Parathyroid adenoma (tissue), 2 donors: Measurements from ENCODE around the gene EFCC1.

Source experiments
- H2AFZ ChIP-seq: fragments of 300-600 bp; sonication (generic); one replicate; pipeline ENCODE4 v1.7.0; 2017; ENCODE audit warnings: antibody characterized with exemption, mild to moderate bottlenecking
- H3K27ac ChIP-seq: fragments of 300-600 bp; sonication (generic); one replicate; pipeline ENCODE4 v1.7.0; 2017
- H3K27me3 ChIP-seq: fragments of 300-600 bp; sonication (generic); one replicate; pipeline ENCODE4 v1.7.0; 2017; ENCODE audit warnings: low read length; ENCODE audit not compliant: control insufficient read depth, insufficient read depth
- H3K36me3 ChIP-seq: fragments of 300-600 bp; sonication (generic); one replicate; pipeline ENCODE4 v1.7.0; 2017; ENCODE audit warnings: low read length; ENCODE audit not compliant: control insufficient read depth, insufficient read depth
- H3K4me1 ChIP-seq: fragments of 300-600 bp; sonication (generic); one replicate; pipeline ENCODE4 v1.7.0; 2017; ENCODE audit warnings: control low read depth
- H3K4me2 ChIP-seq: fragments of 300-600 bp; sonication (generic); one replicate; pipeline ENCODE4 v1.7.0; 2017; ENCODE audit warnings: low read length
- H3K4me3 ChIP-seq: fragments of 300-600 bp; sonication (generic); one replicate; pipeline ENCODE4 v1.7.0; 2017; ENCODE audit warnings: low read depth, low read length
- H3K79me2 ChIP-seq: fragments of 300-600 bp; sonication (generic); one replicate; pipeline ENCODE4 v1.7.0; 2017; ENCODE audit warnings: control low read depth
- H3K9ac ChIP-seq: fragments of 300-600 bp; sonication (generic); one replicate; pipeline ENCODE4 v1.7.0; 2017; ENCODE audit warnings: mild to moderate bottlenecking
- H3K9me3 ChIP-seq: fragments of 300-600 bp; sonication (generic); one replicate; pipeline ENCODE4 v1.7.0; 2017; ENCODE audit warnings: low read length; ENCODE audit not compliant: control insufficient read depth
- TF ChIP-seq, protein P1 (sequence below): fragments of 300-600 bp; sonication (generic); IDR thresholded peaks from one replicate; pipeline ENCODE4 v1.7.0; 2017; ENCODE audit warnings: antibody characterized with exemption, mild to moderate bottlenecking
- donor health status: primary hyperparathyroidism.

EFCC1 gene

GRCh38 chr3:129030611-129031010 lies 29.5 kb downstream of the EFCC1 start:
- H3K4me2 ChIP-seq, result no peak overlapping the region
- TF ChIP-seq, protein P1, sequence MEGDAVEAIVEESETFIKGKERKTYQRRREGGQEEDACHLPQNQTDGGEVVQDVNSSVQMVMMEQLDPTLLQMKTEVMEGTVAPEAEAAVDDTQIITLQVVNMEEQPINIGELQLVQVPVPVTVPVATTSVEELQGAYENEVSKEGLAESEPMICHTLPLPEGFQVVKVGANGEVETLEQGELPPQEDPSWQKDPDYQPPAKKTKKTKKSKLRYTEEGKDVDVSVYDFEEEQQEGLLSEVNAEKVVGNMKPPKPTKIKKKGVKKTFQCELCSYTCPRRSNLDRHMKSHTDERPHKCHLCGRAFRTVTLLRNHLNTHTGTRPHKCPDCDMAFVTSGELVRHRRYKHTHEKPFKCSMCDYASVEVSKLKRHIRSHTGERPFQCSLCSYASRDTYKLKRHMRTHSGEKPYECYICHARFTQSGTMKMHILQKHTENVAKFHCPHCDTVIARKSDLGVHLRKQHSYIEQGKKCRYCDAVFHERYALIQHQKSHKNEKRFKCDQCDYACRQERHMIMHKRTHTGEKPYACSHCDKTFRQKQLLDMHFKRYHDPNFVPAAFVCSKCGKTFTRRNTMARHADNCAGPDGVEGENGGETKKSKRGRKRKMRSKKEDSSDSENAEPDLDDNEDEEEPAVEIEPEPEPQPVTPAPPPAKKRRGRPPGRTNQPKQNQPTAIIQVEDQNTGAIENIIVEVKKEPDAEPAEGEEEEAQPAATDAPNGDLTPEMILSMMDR, result no peak
- no peak overlapping the region for H3K27ac ChIP-seq
- H3K4me1 ChIP-seq, result peaks cover 5% of the 10 kb centered on the region
- H3K9ac ChIP-seq, result no peak overlapping the region
- no peak overlapping the region for H3K4me3 ChIP-seq
- no peaks in the 10 kb centered on the region for H3K79me2 ChIP-seq
- H3K36me3 ChIP-seq, result no peaks in the 10 kb centered on the region
- no peak overlapping the region for H2AFZ ChIP-seq
- H3K9me3 ChIP-seq, result no peaks in the 10 kb centered on the region
- H3K27me3 ChIP-seq, result no peaks in the 10 kb centered on the region

DNA sequence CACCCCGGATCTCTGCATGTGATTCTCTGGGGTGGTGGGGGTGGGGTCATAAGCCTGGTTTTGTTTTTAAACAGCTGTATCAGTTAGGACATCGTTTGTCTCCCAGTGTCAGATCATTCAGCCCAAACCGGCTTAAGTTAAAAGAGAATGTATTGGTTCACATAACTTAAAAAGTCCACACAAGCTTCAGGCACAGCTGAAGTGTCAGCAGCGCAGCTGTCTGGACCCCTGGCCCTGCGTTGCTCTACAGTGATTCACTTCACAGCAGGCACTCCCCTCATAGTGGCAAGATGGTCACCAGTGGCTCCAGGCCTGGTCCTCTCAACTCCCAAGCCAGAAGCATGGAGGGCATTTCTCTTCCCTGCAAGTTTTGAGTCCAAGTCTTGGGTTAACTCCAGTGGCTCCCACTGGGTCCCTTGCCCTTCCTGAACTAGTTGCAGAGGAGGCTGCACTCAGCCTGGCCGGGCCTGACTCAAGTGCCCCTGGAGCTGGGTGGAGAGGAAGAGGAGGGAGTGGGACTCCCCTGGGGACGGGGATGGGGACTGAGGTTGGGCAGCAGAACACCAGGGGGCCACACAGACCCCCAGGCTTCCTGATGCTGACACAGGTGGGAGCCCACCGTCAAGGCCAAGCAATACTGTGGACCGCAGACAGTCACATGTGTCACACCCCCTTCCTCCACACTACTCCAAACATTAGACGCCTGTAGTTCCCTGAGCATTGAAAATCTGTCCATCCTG lies 30.5 kb downstream of the EFCC1 start:
- Histone ChIP-seq H3K4me1 (peaks cover 2% of the 10 kb centered on the region), H3K9me3 (no peaks in the 10 kb centered on the region), H2AFZ (no peak overlapping the region), H3K9ac (no peak overlapping the region), H3K27ac (no peak overlapping the region), H3K79me2 (no peaks in the 10 kb centered on the region), H3K4me3 (no peak overlapping the region), H3K4me2 (no peak overlapping the region), H3K36me3 (no peaks in the 10 kb centered on the region), H3K27me3 (no peaks in the 10 kb centered on the region)
- TF ChIP-seq, protein P1, result no peak

- Histone ChIP-seq H3K9ac (no peak overlapping the region), H3K9me3 (no peaks in the 10 kb centered on the region), H3K4me2 (no peak overlapping the region), H3K27ac (no peak overlapping the region), H3K4me1 (no peaks in the 10 kb centered on the region), H2AFZ (no peak overlapping the region), H3K27me3 (no peaks in the 10 kb centered on the region), H3K36me3 (no peaks in the 10 kb centered on the region), H3K79me2 (no peaks in the 10 kb centered on the region), H3K4me3 (no peak overlapping the region)
- TF ChIP-seq, protein P1, result no peak
These were observed 31.6 kb downstream of the EFCC1 start for GRCh38 chr3:129032716-129033115.

- H3K27ac ChIP-seq, result no peak overlapping the region
- no peaks in the 10 kb centered on the region for H3K79me2 ChIP-seq
These were observed 32.0 kb downstream of the EFCC1 start for GRCh38 chr3:129033151-129033550.

More at GRCh38 chr3:129033151-129033550, 32.0 kb downstream of the EFCC1 start:
- H3K4me1 ChIP-seq, result no peaks in the 10 kb centered on the region
- TF ChIP-seq, protein P1, result no peak
- H3K9me3 ChIP-seq, result no peaks in the 10 kb centered on the region
- no peak overlapping the region for H2AFZ ChIP-seq
- no peaks in the 10 kb centered on the region for H3K27me3 ChIP-seq
- no peak overlapping the region for H3K4me3 ChIP-seq
- no peaks in the 10 kb centered on the region for H3K36me3 ChIP-seq
- no peak overlapping the region for H3K9ac ChIP-seq
- no peak overlapping the region for H3K4me2 ChIP-seq
